Prostate gland (tissue), 2 donors: ENCODE data around the gene FOXC1.

Source experiments
- POLR2AphosphoS5 ChIP-seq: sonication (generic); formaldehyde crosslinking; IDR thresholded peaks from one replicate; pipeline ENCODE4 v1.6.1; 2017; ENCODE audit warnings: antibody characterized with exemption
- TF ChIP-seq, protein P1 (sequence below), 4 experiments: fragments of 200-600 bp in 2 of 4; fragments of 450-650 bp in 2 of 4; sonication (generic) in 2 of 4; IDR thresholded peaks; 1 replicate in 3 of 4; 2 replicates in 1 of 4; pipeline ENCODE4 v1.5.1; 2016 to 2019; ENCODE audit warnings: antibody characterized with exemption in 4 of 4, mild to moderate bottlenecking in 2 of 4, moderate library complexity in 2 of 4

DNA sequence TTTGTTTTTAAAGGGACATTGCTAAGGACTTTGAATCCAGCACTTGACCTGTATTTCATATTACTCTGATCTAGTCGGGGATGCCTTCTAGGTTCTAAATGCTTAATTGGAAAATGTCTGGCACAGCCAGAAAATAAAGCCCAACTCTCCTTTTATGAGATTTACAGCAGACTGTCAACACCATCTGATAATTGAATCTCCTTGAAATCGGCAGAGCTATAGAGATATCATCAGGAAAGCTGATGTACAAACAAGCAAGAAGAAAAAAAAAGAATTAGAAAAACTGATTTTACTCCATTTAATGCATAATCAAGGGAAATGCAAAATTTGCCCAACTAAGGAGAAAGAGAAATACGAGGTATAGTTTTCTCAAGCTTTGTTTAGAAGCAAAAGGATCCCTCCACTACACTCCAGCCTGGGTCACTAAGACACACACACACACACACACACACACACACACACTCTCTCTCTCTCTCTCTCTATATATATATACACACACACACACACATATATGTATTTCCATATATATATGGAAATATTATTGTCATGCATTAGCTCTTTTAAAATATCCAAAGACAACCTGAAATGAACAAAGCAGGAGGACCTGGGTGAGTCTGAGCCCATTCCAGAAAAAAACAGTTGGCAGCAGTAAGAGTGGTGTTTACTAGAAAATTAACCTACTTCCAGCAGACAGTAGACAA, 9.5 kb upstream of the FOXC1 start:
- TF ChIP-seq, protein P1, sequence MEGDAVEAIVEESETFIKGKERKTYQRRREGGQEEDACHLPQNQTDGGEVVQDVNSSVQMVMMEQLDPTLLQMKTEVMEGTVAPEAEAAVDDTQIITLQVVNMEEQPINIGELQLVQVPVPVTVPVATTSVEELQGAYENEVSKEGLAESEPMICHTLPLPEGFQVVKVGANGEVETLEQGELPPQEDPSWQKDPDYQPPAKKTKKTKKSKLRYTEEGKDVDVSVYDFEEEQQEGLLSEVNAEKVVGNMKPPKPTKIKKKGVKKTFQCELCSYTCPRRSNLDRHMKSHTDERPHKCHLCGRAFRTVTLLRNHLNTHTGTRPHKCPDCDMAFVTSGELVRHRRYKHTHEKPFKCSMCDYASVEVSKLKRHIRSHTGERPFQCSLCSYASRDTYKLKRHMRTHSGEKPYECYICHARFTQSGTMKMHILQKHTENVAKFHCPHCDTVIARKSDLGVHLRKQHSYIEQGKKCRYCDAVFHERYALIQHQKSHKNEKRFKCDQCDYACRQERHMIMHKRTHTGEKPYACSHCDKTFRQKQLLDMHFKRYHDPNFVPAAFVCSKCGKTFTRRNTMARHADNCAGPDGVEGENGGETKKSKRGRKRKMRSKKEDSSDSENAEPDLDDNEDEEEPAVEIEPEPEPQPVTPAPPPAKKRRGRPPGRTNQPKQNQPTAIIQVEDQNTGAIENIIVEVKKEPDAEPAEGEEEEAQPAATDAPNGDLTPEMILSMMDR (IDR thresholded peaks at IDR 0.05), result no peak
- no peak for TF ChIP-seq POLR2AphosphoS5
